BJ (cell line): Measurements from ENCODE around the gene BAIAP2L1. TPM values are rescaled to one million over a fixed set of nuclear protein-coding genes. Genes with fewer than 3 reads are reported as not detected.

Experiments used
- CTCF ChIA-PET: fragments of 350-600 bp; formaldehyde crosslinking; extraction: SDS; loops from one replicate; lab custom pipeline; 2021; ENCODE audit warnings: antibody characterized with exemption, inconsistent platforms; lab: Yijun Ruan, JAX
- POLR2A ChIA-PET: fragments of 300-600 bp; sonication (Branson Sonifier 250); formaldehyde crosslinking; extraction: SDS; loops from one replicate; lab custom pipeline; 2021; ENCODE audit warnings: antibody characterized with exemption; lab: Charles Lee
- DNase-seq: peaks from one replicate; pipeline ENCODE4 v3.0.0-alpha.2; 2011; ENCODE audit warnings: low read depth
- H3K27me3 ChIP-seq: 2 replicates; pipeline ENCODE4 v1.6.0; 2011; ENCODE audit warnings: low read length; ENCODE audit not compliant: control insufficient read depth, insufficient read depth
- H3K36me3 ChIP-seq: 2 replicates; pipeline ENCODE4 v1.5.1; 2011; ENCODE audit warnings: low read length; ENCODE audit not compliant: control insufficient read depth, insufficient read depth
- H3K4me3 ChIP-seq: 2 replicates; pipeline ENCODE4 v1.5.1; 2011; ENCODE audit warnings: low read depth, mild to moderate bottlenecking, control low read depth, low read length
- CTCF ChIP-seq: IDR thresholded peaks from 2 replicates; pipeline ENCODE4 v1.5.1; 2011; ENCODE audit warnings: low read depth, mild to moderate bottlenecking, control low read depth, inconsistent platforms, low read length, moderate library complexity; ENCODE audit not compliant: insufficient read depth
- polyA plus RNA-seq: library from polyadenylated mRNA; depleted of rRNA; stranded (reverse); fragments of >200 nt; gene quantifications from 2 replicates; pipeline ENCODE4 v1.2.3, GENCODE V29; 2011; rRNA removed

BAIAP2L1 gene
- polyA plus RNA-seq, 1 experiment = 11.4 TPM

GRCh38 chr7:98244871-98245270 is 156.0 kb downstream of the BAIAP2L1 start:
- Histone ChIP-seq H3K36me3 (peaks cover 8% of the 10 kb centered on the region), H3K27me3 (no peaks in the 10 kb centered on the region), H3K4me3 (no peak overlapping the region)
- no peak for DNase-seq
- CTCF ChIA-PET = no interaction called here
- no peak for TF ChIP-seq CTCF
- POLR2A ChIA-PET = no interaction called here

GRCh38 chr7:98242934-98243333 is 158.0 kb downstream of the BAIAP2L1 start:
- POLR2A ChIA-PET = no interaction called here
- no peak overlapping the region for H3K4me3 ChIP-seq
- no peaks in the 10 kb centered on the region for H3K27me3 ChIP-seq
- DNase-seq = no peak
- no peak for TF ChIP-seq CTCF
- CTCF ChIA-PET = no interaction called here
- peaks cover 9% of the 10 kb centered on the region for H3K36me3 ChIP-seq

- POLR2A ChIA-PET = no interaction called here
- Histone ChIP-seq H3K4me3 (no peak overlapping the region), H3K27me3 (no peaks in the 10 kb centered on the region), H3K36me3 (peaks cover 9% of the 10 kb centered on the region)
- CTCF ChIA-PET = no interaction called here
- no peak for TF ChIP-seq CTCF
- no peak for DNase-seq
These were observed 158.5 kb downstream of the BAIAP2L1 start for GRCh38 chr7:98242342-98242741.

GRCh38 chr7:98241674-98242241 is 159.1 kb downstream of the BAIAP2L1 start:
- no peaks in the 10 kb centered on the region for H3K27me3 ChIP-seq
- no peak overlapping the region for H3K4me3 ChIP-seq
- no peak for TF ChIP-seq CTCF
- CTCF ChIA-PET = interaction anchor here (0.7 to 1.1 kb wide), 2 partner anchors 9 to 18 kb away, joined by 3 to 5 read pairs; no protein-coding TSS in a partner anchor
- H3K36me3 ChIP-seq = peaks cover 10% of the 10 kb centered on the region
- no peak for DNase-seq
- POLR2A ChIA-PET = no interaction called here

Other genes starting within 250 kb of the BAIAP2L1 start
- gene BHLHA15, start 189.7 kb downstream of the BAIAP2L1 start, polyA plus RNA-seq = not detected in 2 replicates
- 2.7 and 2.8 TPM in 2 replicates for gene TECPR1, start 148.9 kb downstream of the BAIAP2L1 start, polyA plus RNA-seq
- gene BRI3, start 119.4 kb downstream of the BAIAP2L1 start, polyA plus RNA-seq = 150 and 163 TPM in 2 replicates
- gene NPTX2, start 216.2 kb upstream of the BAIAP2L1 start, polyA plus RNA-seq = 1.5 and 2.4 TPM in 2 replicates